Adrenal gland (tissue), 5 donors: ENCODE measurements around the gene TRPV5.

Experiments used
- POLR2A ChIP-seq, 2 donors: fragments of 450-650 bp; IDR thresholded peaks; one replicate each; pipeline ENCODE4 v1.6.1; 2017; ENCODE audit warnings: antibody characterized with exemption in 2 of 2, mild to moderate bottlenecking in 2 of 2, moderate library complexity in 1 of 2
- TF ChIP-seq, protein P1 (sequence below), 6 experiments: fragments of 450-650 bp in 4 of 6; fragments of 200-600 bp in 2 of 6; sonication (generic) in 1 of 6; IDR thresholded peaks; 1 replicate in 5 of 6; 2 replicates in 1 of 6; pipeline versions ENCODE4 v1.5.1 to v1.8.0; 2016 to 2021; ENCODE audit warnings: antibody characterized with exemption in 6 of 6, mild to moderate bottlenecking in 2 of 6, moderate library complexity in 1 of 6
- donor health status: DM: no; HTN: no; CAD: no.

DNA sequence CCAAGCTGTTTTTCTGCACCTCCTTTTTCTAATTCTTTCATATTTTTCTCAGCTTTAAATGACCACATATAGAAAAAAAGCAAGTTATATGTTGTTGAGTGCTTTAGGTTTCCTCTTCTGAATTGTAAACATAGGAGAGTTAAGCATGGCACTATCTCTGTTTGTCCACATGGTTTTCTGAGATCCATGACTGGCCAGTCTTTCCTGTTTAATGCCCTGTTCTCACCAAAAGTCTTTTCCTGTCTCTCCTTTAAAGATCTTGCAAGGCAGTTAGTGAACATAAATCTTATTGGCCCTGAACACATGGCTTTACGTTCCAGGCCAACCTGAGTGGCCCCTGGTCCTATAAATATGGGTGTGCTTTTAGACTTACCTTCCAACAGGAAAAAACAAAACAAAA is 19.4 kb downstream of the TRPV5 start:
- TF ChIP-seq, protein P1, sequence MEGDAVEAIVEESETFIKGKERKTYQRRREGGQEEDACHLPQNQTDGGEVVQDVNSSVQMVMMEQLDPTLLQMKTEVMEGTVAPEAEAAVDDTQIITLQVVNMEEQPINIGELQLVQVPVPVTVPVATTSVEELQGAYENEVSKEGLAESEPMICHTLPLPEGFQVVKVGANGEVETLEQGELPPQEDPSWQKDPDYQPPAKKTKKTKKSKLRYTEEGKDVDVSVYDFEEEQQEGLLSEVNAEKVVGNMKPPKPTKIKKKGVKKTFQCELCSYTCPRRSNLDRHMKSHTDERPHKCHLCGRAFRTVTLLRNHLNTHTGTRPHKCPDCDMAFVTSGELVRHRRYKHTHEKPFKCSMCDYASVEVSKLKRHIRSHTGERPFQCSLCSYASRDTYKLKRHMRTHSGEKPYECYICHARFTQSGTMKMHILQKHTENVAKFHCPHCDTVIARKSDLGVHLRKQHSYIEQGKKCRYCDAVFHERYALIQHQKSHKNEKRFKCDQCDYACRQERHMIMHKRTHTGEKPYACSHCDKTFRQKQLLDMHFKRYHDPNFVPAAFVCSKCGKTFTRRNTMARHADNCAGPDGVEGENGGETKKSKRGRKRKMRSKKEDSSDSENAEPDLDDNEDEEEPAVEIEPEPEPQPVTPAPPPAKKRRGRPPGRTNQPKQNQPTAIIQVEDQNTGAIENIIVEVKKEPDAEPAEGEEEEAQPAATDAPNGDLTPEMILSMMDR (IDR thresholded peaks at IDR 0.05), result no peak
- TF ChIP-seq POLR2A (IDR thresholded peaks at IDR 0.05), result no peak
